HG03521 (cell line): Measurements from ENCODE around the gene CD300LG.
"Not testable (repeated sequence)": the region's sequence is repeated elsewhere in the genome, so short reads cannot be mapped to it uniquely, and the experiment has no call there.

Experiments
- ATAC-seq: cut with Tn5 transposase; IDR thresholded peaks from one replicate; pipeline ENCODE4 v1.9.1; 2021; ENCODE audit warnings: mild to moderate bottlenecking, moderate library complexity; ENCODE audit not compliant: unreplicated experiment

The CD300LG gene

GRCh38 chr17:43852571-43852970, 5.6 kb downstream of the CD300LG start:
- ATAC-seq: no peak

- ATAC-seq: no peak
Observed at GRCh38 chr17:43853546-43853945, 6.6 kb downstream of the CD300LG start.

- ATAC-seq: no peak
Observed at GRCh38 chr17:43854498-43854897, 7.5 kb downstream of the CD300LG start.

GRCh38 chr17:43855061-43855460, 8.1 kb downstream of the CD300LG start:
- ATAC-seq: no peak

- ATAC-seq: no peak
Observed at GRCh38 chr17:43856141-43856540, 9.2 kb downstream of the CD300LG start.

- ATAC-seq: no peak
Observed at GRCh38 chr17:43857141-43857540, 10.2 kb downstream of the CD300LG start.

GRCh38 chr17:43857957-43858600, 11.1 kb downstream of the CD300LG start:
- no peak for ATAC-seq

- ATAC-seq: no peak
Observed at GRCh38 chr17:43860077-43860725, 13.2 kb downstream of the CD300LG start.

- ATAC-seq: no peak
Observed at GRCh38 chr17:43860927-43861622, 14.1 kb downstream of the CD300LG start.

GRCh38 chr17:43861960-43862359, 15.0 kb downstream of the CD300LG start:
- no peak for ATAC-seq

GRCh38 chr17:43864161-43864984, 17.4 kb downstream of the CD300LG start:
- ATAC-seq: no peak

- ATAC-seq: no peak
Observed at GRCh38 chr17:43868226-43868994, 21.4 kb downstream of the CD300LG start.

GRCh38 chr17:43869031-43869430, 22.1 kb downstream of the CD300LG start:
- ATAC-seq: not testable (repeated sequence)

GRCh38 chr17:43871946-43872690, 25.1 kb downstream of the CD300LG start:
- ATAC-seq: no peak

- no peak for ATAC-seq
Observed at GRCh38 chr17:43873091-43873490, 26.1 kb downstream of the CD300LG start.

GRCh38 chr17:43873815-43874214, 26.8 kb downstream of the CD300LG start:
- ATAC-seq: no peak

- no peak for ATAC-seq
Observed at GRCh38 chr17:43874293-43874692, 27.3 kb downstream of the CD300LG start.

- ATAC-seq: no peak
Observed at GRCh38 chr17:43875476-43876147, 28.6 kb downstream of the CD300LG start.

GRCh38 chr17:43877031-43877430, 30.1 kb downstream of the CD300LG start:
- ATAC-seq: no peak
